Parathyroid adenoma (tissue), 2 donors: ENCODE measurements around the gene DPP3.

Experiments
- H2AFZ ChIP-seq: fragments of 300-600 bp; sonication (generic); one replicate; pipeline ENCODE4 v1.7.0; 2017; ENCODE audit warnings: antibody characterized with exemption, mild to moderate bottlenecking
- H3K27ac ChIP-seq: fragments of 300-600 bp; sonication (generic); one replicate; pipeline ENCODE4 v1.7.0; 2017
- H3K27me3 ChIP-seq: fragments of 300-600 bp; sonication (generic); one replicate; pipeline ENCODE4 v1.7.0; 2017; ENCODE audit warnings: low read length; ENCODE audit not compliant: control insufficient read depth, insufficient read depth
- H3K36me3 ChIP-seq: fragments of 300-600 bp; sonication (generic); one replicate; pipeline ENCODE4 v1.7.0; 2017; ENCODE audit warnings: low read length; ENCODE audit not compliant: control insufficient read depth, insufficient read depth
- H3K4me1 ChIP-seq: fragments of 300-600 bp; sonication (generic); one replicate; pipeline ENCODE4 v1.7.0; 2017; ENCODE audit warnings: control low read depth
- H3K4me2 ChIP-seq: fragments of 300-600 bp; sonication (generic); one replicate; pipeline ENCODE4 v1.7.0; 2017; ENCODE audit warnings: low read length
- H3K4me3 ChIP-seq: fragments of 300-600 bp; sonication (generic); one replicate; pipeline ENCODE4 v1.7.0; 2017; ENCODE audit warnings: low read depth, low read length
- H3K79me2 ChIP-seq: fragments of 300-600 bp; sonication (generic); one replicate; pipeline ENCODE4 v1.7.0; 2017; ENCODE audit warnings: control low read depth
- H3K9ac ChIP-seq: fragments of 300-600 bp; sonication (generic); one replicate; pipeline ENCODE4 v1.7.0; 2017; ENCODE audit warnings: mild to moderate bottlenecking
- H3K9me3 ChIP-seq: fragments of 300-600 bp; sonication (generic); one replicate; pipeline ENCODE4 v1.7.0; 2017; ENCODE audit warnings: low read length; ENCODE audit not compliant: control insufficient read depth
- TF ChIP-seq, protein P1 (sequence below): fragments of 300-600 bp; sonication (generic); IDR thresholded peaks from one replicate; pipeline ENCODE4 v1.7.0; 2017; ENCODE audit warnings: antibody characterized with exemption, mild to moderate bottlenecking
- donor health status: primary hyperparathyroidism.

The DPP3 gene

DNA sequence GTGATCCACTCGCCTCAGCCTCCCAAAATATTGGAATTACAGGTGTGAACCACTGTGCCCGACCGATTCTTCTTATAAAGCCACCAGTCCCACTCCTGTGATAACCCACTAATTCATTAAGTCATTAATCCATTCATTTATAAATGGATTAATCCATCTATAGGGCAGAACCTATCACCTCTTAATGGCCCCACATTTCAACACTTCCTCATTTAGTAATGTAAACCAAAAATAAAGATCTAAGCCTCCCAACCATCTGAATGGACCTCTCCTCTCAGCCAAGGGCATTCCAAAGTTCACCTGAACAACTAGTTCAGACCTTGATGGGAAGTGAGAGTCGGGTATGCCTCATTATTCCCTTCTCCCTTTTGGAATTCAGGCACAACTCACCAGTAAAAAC lies 31.7 kb upstream of the DPP3 start:
- Histone ChIP-seq H2AFZ (no peak overlapping the region), H3K4me1 (no peaks in the 10 kb centered on the region), H3K4me3 (no peak overlapping the region), H3K4me2 (no peak overlapping the region), H3K9me3 (no peaks in the 10 kb centered on the region), H3K9ac (no peak overlapping the region), H3K27ac (no peak overlapping the region), H3K36me3 (no peaks in the 10 kb centered on the region), H3K27me3 (no peaks in the 10 kb centered on the region), H3K79me2 (no peaks in the 10 kb centered on the region)
- TF ChIP-seq, protein P1, sequence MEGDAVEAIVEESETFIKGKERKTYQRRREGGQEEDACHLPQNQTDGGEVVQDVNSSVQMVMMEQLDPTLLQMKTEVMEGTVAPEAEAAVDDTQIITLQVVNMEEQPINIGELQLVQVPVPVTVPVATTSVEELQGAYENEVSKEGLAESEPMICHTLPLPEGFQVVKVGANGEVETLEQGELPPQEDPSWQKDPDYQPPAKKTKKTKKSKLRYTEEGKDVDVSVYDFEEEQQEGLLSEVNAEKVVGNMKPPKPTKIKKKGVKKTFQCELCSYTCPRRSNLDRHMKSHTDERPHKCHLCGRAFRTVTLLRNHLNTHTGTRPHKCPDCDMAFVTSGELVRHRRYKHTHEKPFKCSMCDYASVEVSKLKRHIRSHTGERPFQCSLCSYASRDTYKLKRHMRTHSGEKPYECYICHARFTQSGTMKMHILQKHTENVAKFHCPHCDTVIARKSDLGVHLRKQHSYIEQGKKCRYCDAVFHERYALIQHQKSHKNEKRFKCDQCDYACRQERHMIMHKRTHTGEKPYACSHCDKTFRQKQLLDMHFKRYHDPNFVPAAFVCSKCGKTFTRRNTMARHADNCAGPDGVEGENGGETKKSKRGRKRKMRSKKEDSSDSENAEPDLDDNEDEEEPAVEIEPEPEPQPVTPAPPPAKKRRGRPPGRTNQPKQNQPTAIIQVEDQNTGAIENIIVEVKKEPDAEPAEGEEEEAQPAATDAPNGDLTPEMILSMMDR = no peak

DNA sequence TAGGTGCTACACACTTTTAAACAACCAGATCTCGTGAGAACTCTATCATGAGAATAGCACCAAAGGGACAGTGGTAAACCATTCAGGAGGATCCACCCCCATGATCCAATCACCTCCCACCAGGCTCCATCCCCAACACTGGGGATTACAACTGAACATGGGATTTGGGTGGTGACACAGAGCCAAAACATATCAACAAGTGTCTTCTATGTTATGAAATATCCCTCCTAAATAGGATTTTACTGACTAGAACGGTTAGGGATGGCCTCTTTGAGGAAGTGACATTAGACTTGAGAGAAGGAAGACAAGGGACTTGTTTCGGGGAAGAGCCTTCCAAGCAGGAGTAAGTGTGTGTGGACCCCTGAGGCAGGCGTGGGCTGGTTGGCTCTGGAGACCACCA lies 29.7 kb upstream of the DPP3 start:
- TF ChIP-seq, protein P1 = no peak
- H3K4me2 ChIP-seq = no peak overlapping the region

DNA sequence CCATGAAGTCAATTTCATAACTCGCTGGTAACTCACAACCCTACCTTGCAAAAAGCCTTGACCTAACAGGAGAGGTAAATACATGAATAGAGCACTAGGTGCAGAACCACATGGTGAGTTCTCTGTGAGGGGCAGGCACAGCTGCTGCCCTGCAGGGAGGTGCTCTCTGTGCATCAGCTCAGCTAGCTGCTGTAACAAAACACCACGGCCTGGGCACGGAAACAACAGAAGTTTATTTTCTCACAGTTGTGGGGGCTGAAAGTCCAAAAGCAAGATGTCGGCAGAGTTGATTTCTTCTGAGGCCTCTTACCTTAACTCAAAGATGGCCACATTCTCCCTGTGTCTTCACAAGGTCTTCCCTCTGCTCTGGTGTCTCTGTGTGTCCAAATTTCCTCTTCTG lies 28.6 kb upstream of the DPP3 start:
- no peaks in the 10 kb centered on the region for H3K36me3 ChIP-seq
- H3K4me1 ChIP-seq = peaks cover 3% of the 10 kb centered on the region
- H3K27ac ChIP-seq = no peak overlapping the region
- H3K9me3 ChIP-seq = no peaks in the 10 kb centered on the region
- H2AFZ ChIP-seq = no peak overlapping the region
- TF ChIP-seq, protein P1 = no peak
- no peak overlapping the region for H3K9ac ChIP-seq
- no peaks in the 10 kb centered on the region for H3K79me2 ChIP-seq
- no peaks in the 10 kb centered on the region for H3K27me3 ChIP-seq
- no peak overlapping the region for H3K4me2 ChIP-seq
- no peak overlapping the region for H3K4me3 ChIP-seq

More for the DNA sequence above, 29.7 kb upstream of the DPP3 start:
- Histone ChIP-seq H3K9me3 (no peaks in the 10 kb centered on the region), H2AFZ (no peak overlapping the region), H3K79me2 (no peaks in the 10 kb centered on the region), H3K27ac (no peak overlapping the region), H3K27me3 (no peaks in the 10 kb centered on the region), H3K36me3 (no peaks in the 10 kb centered on the region), H3K9ac (no peak overlapping the region), H3K4me1 (peaks cover 3% of the 10 kb centered on the region), H3K4me3 (no peak overlapping the region)

DNA sequence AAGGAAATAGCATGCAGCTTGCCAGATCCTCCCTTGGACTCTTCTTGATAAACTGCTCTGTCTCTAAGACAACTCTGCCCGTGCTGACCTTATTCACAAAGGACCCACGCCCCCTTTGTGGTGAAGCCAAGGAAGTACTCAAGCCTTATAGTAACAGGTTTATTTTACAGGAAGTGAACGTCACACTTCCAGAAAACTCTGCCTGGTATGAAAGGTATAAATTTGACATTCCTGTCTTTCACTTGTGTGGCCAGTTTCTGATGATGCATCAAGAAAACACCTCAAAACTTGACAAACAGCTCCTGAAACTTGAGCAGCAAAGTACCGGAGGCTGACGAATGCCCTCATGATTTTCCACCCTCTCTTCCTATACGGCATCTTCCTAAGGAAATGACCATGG lies 26.0 kb upstream of the DPP3 start:
- TF ChIP-seq, protein P1 = no peak
- Histone ChIP-seq H2AFZ (peak overlapping the region; percentile 45), H3K4me3 (no peak overlapping the region), H3K9me3 (no peaks in the 10 kb centered on the region), H3K27me3 (no peaks in the 10 kb centered on the region), H3K79me2 (no peaks in the 10 kb centered on the region), H3K36me3 (no peaks in the 10 kb centered on the region), H3K4me1 (peaks cover 3% of the 10 kb centered on the region), H3K4me2 (no peak overlapping the region), H3K27ac (peak overlapping the region; percentile 68), H3K9ac (no peak overlapping the region)

DNA sequence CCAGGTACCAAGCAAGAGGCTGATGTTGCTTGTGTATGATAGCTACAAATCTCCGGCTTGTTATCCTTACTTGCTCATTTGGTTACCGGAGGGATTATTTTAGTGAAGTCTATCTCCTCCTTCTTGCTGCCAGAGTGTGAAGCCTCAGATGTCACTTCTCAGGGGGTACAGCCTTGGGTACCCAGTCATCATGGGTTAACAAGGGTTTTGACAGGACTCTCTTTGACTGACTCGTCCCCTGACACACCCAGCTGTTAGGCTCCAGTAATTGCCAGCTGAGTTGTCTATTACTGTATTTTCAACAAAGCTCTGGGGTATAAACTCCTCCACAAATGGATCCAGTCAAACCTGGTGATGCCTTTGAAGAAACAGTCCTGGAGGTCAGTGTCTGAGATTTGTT lies 25.4 kb upstream of the DPP3 start:
- Histone ChIP-seq H3K4me2 (no peak overlapping the region), H3K9me3 (no peaks in the 10 kb centered on the region), H3K79me2 (no peaks in the 10 kb centered on the region), H3K4me3 (no peak overlapping the region), H3K9ac (no peak overlapping the region), H3K36me3 (no peaks in the 10 kb centered on the region), H3K4me1 (peaks cover 3% of the 10 kb centered on the region), H3K27ac (peak overlapping the region; percentile 68), H2AFZ (peak overlapping the region; percentile 45), H3K27me3 (no peaks in the 10 kb centered on the region)
- TF ChIP-seq, protein P1 = no peak
